ENCODE data around the gene SLC25A10. TPM values are rescaled to one million over a fixed set of nuclear protein-coding genes. Genes with fewer than 3 reads are reported as not detected.

SLC25A10 gene
- total RNA-seq, 6 experiments from 2014 or later = 13.2 to 21.9 (median 17.1) TPM

DNA sequence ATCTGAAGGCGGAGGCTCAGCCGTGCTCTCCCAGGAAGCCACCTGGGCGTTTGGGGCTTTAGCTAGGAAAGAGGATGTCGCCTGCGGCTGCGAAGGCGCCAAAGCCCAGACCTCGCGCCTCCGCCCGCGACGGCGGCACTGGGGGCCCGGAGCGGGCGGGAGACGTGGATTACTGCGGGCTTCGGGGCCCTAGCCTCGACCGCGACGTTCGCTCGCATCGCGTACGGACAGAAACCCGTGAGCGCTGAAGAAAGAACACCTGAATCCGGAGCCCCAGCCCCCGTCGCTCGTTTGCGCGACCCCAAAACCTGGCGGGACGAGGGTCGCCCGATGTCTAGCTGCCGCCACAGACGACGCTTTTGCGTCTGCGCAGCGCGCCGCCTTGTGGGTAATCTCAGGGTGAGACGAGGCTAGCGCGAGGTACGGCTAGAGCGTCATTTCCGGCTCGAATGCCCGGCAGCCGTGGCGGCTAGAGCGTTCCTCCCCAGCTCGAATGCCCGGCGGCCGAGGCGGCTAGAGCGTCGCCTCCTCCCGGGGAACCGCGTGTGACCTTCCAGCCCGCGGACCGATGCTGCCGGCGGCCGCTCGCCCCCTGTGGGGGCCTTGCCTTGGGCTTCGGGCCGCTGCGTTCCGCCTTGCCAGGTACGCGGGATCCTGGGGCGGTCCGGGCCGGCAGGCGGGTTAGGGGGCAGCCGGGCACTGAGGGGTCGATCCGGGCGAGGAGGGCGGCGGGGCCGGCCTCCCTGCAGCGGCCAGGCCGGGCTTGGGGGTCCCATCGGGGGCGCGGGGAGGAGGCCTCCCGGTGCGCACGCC lies 8.9 kb upstream of the SLC25A10 start, which contains the start of gene MRPL12:
Gene MRPL12 (plus strand): TSS at position 434 of the 813 bp plus-strand sequence. CDS start 135 bp downstream, at position 569.
- Mint-ChIP-seq H3K4me3 (peak within 1 kb of the TSS; percentile 97), H3K27me3 (ENCODE audit: insufficient read depth) (peaks cover 9% of the 10 kb centered on the region), H3K36me3 (ENCODE audit: low read depth) (peaks cover 40% of the 10 kb centered on the region), H3K9me3 (no peaks in the 10 kb centered on the region), H3K27ac (peak within 1 kb of the TSS; percentile 98), H3K4me1 (ENCODE audit: low read depth) (peaks cover 20% of the 10 kb centered on the region)
- DNase-seq = peak; percentile 88
- TF ChIP-seq, protein P1, sequence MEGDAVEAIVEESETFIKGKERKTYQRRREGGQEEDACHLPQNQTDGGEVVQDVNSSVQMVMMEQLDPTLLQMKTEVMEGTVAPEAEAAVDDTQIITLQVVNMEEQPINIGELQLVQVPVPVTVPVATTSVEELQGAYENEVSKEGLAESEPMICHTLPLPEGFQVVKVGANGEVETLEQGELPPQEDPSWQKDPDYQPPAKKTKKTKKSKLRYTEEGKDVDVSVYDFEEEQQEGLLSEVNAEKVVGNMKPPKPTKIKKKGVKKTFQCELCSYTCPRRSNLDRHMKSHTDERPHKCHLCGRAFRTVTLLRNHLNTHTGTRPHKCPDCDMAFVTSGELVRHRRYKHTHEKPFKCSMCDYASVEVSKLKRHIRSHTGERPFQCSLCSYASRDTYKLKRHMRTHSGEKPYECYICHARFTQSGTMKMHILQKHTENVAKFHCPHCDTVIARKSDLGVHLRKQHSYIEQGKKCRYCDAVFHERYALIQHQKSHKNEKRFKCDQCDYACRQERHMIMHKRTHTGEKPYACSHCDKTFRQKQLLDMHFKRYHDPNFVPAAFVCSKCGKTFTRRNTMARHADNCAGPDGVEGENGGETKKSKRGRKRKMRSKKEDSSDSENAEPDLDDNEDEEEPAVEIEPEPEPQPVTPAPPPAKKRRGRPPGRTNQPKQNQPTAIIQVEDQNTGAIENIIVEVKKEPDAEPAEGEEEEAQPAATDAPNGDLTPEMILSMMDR (IDR thresholded peaks at IDR 0.05) = peak; percentile 73

DNA sequence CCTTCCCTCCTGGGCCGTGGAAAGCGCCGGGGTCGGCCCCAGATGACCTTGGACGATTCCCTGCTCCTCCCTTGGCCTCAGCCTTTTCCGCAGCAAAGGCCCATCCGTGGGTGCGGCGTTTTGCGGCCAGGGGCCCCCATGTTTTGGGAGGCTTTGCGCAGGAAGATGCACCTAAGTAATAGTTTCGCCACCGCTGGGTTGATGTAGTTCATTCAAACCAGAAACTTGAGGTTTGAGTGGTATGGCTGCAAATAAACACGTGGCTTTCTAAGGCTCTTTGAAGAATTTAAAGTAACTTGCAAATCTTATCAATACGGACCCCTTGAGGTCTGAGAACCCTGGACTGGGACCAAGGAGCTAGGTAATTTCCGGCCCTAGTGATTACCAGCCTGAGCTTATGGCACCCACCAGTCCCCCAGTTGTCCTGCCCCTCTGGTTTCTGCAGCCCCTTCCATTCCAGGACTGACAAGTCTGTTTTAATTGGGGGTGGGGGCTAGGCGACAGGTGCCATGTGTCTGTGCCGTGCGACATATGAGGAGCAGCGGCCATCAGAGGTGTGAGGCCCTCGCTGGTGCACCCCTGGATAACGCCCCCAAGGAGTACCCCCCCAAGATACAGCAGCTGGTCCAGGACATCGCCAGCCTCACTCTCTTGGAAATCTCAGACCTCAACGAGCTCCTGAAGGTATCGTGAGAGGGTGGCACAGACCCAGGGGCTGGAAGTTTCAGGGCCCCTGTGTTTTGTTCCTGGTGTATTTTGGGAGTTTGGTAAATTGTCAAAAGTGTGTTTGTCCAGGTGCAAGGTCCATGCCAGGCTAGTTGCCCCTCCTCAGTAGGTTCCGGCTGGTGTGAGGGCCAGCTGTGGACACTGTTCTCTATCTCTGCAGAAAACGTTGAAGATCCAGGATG lies 8.1 kb upstream of the SLC25A10 start:
- peak overlapping the region; percentile 67 for H3K27ac Mint-ChIP-seq
- H3K4me3 Mint-ChIP-seq = peak overlapping the region; percentile 86
- H3K36me3 Mint-ChIP-seq (ENCODE audit: low read depth) = peaks cover 34% of the 10 kb centered on the region
- H3K27me3 Mint-ChIP-seq (ENCODE audit: insufficient read depth) = peaks cover 9% of the 10 kb centered on the region
- H3K9me3 Mint-ChIP-seq = no peaks in the 10 kb centered on the region
- DNase-seq = no peak
- peaks cover 20% of the 10 kb centered on the region for H3K4me1 Mint-ChIP-seq (ENCODE audit: low read depth)
- TF ChIP-seq, protein P1 (IDR thresholded peaks at IDR 0.05) = no peak

DNA sequence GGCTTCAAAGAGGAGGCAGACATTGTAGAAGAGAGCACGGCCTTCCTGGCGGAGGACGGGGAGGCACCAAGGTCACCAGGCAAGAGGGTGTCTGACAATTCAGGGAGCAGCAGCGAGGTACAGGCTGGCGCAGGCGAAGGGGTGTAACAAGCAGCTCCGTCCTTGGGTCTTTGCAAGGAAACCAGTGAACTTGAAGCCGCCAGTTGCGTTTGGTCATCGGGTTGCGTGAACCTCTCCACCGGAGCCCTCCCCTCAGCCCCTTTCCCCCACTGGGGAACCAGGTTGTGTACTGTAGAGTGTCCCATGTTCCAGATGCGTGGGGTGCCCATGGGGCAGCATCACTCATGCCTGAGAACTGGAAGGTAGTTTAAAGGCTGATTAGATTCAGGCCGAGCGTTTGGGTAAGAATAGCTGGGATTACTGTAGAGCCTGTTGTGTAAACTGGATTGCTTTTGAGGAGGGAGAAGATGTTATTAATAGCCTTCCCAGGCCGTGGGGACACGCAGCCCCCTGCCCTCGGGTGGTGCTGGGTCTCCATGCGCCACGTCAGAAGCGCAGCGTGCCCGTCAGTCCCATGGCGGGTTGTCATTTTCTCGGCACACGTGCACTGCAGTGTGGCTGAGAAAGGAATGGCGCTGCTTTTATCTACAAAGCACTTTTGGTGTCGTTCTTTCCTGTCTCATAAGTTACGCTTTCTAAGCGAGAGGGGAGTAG lies 6.4 kb upstream of the SLC25A10 start:
- peak overlapping the region; percentile 32 for H3K4me3 Mint-ChIP-seq
- TF ChIP-seq, protein P1 (IDR thresholded peaks at IDR 0.05) = no peak
- DNase-seq = no peak
- no peaks in the 10 kb centered on the region for H3K9me3 Mint-ChIP-seq
- peaks cover 30% of the 10 kb centered on the region for H3K36me3 Mint-ChIP-seq (ENCODE audit: low read depth)
- peaks cover 10% of the 10 kb centered on the region; the same call in 1 of the 2 replicates for H3K27me3 Mint-ChIP-seq (ENCODE audit: insufficient read depth)
- peak overlapping the region; percentile 16; the same call in 1 of the 2 replicates for H3K27ac Mint-ChIP-seq
- peaks cover 29% of the 10 kb centered on the region for H3K4me1 Mint-ChIP-seq (ENCODE audit: low read depth)

DNA sequence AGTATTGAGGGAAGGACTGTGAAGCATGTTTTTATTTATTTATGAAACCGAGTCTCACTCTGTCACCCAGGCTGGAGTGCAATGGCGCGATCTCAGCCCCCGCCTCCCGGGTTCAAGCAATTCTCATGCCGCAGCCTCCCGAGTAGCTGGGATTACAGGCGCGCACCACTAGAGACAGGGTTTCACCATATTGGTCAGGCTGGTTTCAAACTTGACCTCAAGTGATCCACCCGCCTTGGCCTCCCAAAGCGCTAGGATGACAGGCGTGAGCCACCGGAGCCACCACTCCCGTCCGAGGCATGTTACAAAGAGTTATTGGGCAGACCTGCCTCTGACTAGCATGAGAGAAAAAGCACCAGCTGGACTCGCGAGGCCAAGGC lies 5.9 kb upstream of the SLC25A10 start:
- no peaks in the 10 kb centered on the region for H3K9me3 Mint-ChIP-seq
- no peak for DNase-seq
- peaks cover 11% of the 10 kb centered on the region; the same call in 1 of the 2 replicates for H3K27me3 Mint-ChIP-seq (ENCODE audit: insufficient read depth)
- peaks cover 29% of the 10 kb centered on the region for H3K4me1 Mint-ChIP-seq (ENCODE audit: low read depth)
- H3K36me3 Mint-ChIP-seq (ENCODE audit: low read depth) = peaks cover 30% of the 10 kb centered on the region
- H3K4me3 Mint-ChIP-seq = no peak overlapping the region
- TF ChIP-seq, protein P1 (IDR thresholded peaks at IDR 0.05) = no peak
- H3K27ac Mint-ChIP-seq = no peak overlapping the region
